Testis (tissue), 2 donors: Measurements from ENCODE around the gene TMOD2.

Experiments
- POLR2A ChIP-seq: fragments of 450-650 bp; IDR thresholded peaks from one replicate; pipeline ENCODE4 v1.6.1; 2017; ENCODE audit warnings: antibody characterized with exemption, mild to moderate bottlenecking, moderate library complexity
- TF ChIP-seq, protein P1 (sequence below), 3 experiments: fragments of 450-650 bp in 2 of 3; fragments of 200-600 bp in 1 of 3; sonication (generic) in 1 of 3; IDR thresholded peaks; one replicate each; pipeline ENCODE4 v1.5.1; 2016 to 2019; ENCODE audit warnings: antibody characterized with exemption in 3 of 3, mild to moderate bottlenecking in 2 of 3, moderate library complexity in 1 of 3

DNA sequence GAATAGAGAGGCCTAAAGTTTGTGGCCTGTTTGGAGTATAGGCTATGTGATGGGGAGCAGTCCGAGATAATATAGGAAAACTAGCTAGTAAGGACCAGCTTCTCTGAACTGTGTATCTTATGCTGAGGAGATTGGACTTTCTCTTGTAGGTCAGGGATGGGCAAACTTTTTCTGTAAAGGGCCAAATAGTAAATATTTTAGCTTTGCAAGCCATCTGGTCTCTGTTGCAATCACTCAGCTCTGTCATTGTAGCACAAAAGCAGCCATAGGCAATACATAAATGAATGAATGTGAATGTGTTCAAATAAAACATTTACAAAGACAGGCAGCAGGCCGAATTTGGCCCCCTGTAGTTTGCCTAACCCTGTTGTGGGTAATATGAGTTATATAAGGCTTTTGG, 102.6 kb downstream of the TMOD2 start:
- TF ChIP-seq POLR2A = no peak
- TF ChIP-seq, protein P1, sequence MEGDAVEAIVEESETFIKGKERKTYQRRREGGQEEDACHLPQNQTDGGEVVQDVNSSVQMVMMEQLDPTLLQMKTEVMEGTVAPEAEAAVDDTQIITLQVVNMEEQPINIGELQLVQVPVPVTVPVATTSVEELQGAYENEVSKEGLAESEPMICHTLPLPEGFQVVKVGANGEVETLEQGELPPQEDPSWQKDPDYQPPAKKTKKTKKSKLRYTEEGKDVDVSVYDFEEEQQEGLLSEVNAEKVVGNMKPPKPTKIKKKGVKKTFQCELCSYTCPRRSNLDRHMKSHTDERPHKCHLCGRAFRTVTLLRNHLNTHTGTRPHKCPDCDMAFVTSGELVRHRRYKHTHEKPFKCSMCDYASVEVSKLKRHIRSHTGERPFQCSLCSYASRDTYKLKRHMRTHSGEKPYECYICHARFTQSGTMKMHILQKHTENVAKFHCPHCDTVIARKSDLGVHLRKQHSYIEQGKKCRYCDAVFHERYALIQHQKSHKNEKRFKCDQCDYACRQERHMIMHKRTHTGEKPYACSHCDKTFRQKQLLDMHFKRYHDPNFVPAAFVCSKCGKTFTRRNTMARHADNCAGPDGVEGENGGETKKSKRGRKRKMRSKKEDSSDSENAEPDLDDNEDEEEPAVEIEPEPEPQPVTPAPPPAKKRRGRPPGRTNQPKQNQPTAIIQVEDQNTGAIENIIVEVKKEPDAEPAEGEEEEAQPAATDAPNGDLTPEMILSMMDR (IDR thresholded peaks at IDR 0.05) = no peak
